Measurements from ENCODE around the gene P2RX6. TPM values are rescaled to one million over a fixed set of nuclear protein-coding genes. Genes with fewer than 3 reads are reported as not detected.

P2RX6 gene
- total and polyA plus RNA-seq, 9 of the 15 experiments (the other 6 are each of a cell fraction or from before 2014, with no cell fraction given), result 0.01 to 3.9 (median 1.5) TPM; not detected in 1

- TF ChIP-seq GATAD2A (IDR thresholded peaks at IDR 0.05) (no peak), HNRNPUL1 (IDR thresholded peaks at IDR 0.05; ENCODE audit: low read length) (no peak), SMAD2 (IDR thresholded peaks at IDR 0.05; ENCODE audit: low read depth, low read length) (no peak), POLR2A (conservative IDR thresholded peaks at IDR 0.05) (no peak), PRDM10 (IDR thresholded peaks at IDR 0.05; ENCODE audit: partially characterized antibody) (no peak), STAT5B (CRISPR knock-in tag; IDR thresholded peaks at IDR 0.05) (no peak), KLF10 (CRISPR knock-in tag; IDR thresholded peaks at IDR 0.05) (no peak), SRSF9 (IDR thresholded peaks at IDR 0.05; ENCODE audit: borderline replicate concordance, low read depth, low read length) (no peak), CHD2 (IDR thresholded peaks at IDR 0.05; ENCODE audit: low read depth, low read length) (0 out of 2 replicates have a peak, but pooled peaks have one; percentile 29), MNT (conservative IDR thresholded peaks at IDR 0.05) (no peak), ZNF445 (CRISPR knock-in tag; IDR thresholded peaks at IDR 0.05; ENCODE audit: low read depth) (no peak), HNRNPK (IDR thresholded peaks at IDR 0.05; ENCODE audit: low read depth, low read length, poor library complexity, severe bottlenecking) (no peak), EWSR1 (IDR thresholded peaks at IDR 0.05; ENCODE audit: borderline replicate concordance, low read depth, partially characterized antibody) (no peak), CTBP1 (IDR thresholded peaks at IDR 0.05; ENCODE audit: borderline replicate concordance) (no peak), ZNF316 (IDR thresholded peaks at IDR 0.05) (no peak), ZNF444 (CRISPR knock-in tag; IDR thresholded peaks at IDR 0.05) (no peak), CTCF (IDR thresholded peaks at IDR 0.05 in 2 of 3, conservative IDR thresholded peaks at IDR 0.05 in 1 of 3; ENCODE audit: insufficient read depth in 2 of 3, low read depth in 1 of 3, low read length in 3 of 3) (0 out of 6 replicates have a peak, but pooled peaks of 1 of the 3 experiments have one; percentile 1), SIN3A (IDR thresholded peaks at IDR 0.05; ENCODE audit: borderline replicate concordance in 2 of 2, control insufficient read depth in 1 of 2, low read depth in 2 of 2, low read length in 2 of 2) (no peak), PHB (CRISPR knock-in tag; IDR thresholded peaks at IDR 0.05) (peak; percentile 91), ELF1 (tag; IDR thresholded peaks at IDR 0.05) (no peak), IRF9 (tag; IDR thresholded peaks at IDR 0.05) (no peak), CBX2 (IDR thresholded peaks at IDR 0.05; ENCODE audit: insufficient read depth, low read length, poor library complexity, severe bottlenecking) (no peak)
Measured at GRCh38 chr22:21013657-21014201, 1.2 kb upstream of the P2RX6 start (continued).

Data from K562 (cell line).